Measurements from ENCODE around the gene HADH. TPM values are rescaled to one million over a fixed set of nuclear protein-coding genes. Genes with fewer than 3 reads are reported as not detected.
"Not testable (repeated sequence)": the region's sequence is repeated elsewhere in the genome, so short reads cannot be mapped to it uniquely, and the experiment has no call there.

Gene HADH
- total RNA-seq, 1 donor from 2014 or later = 22.8 TPM

DNA sequence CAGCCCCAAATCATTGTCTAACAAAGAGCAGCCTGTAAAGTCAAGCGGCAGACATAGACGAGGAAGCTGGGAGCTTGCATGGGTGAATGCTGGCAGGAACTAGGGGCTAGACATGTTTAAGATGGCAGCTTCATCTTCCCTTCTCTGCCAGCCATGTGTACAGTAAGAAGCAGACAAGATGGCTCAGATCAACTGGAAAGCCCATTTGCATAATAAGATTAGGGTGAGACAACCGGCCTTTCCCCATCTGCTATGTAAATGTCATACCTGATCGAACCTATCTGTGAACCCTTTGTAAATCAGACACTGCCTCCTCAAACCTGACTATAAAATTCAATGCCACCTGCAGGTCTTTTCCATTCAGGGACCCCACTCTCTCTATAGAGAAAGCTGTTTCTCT, 22.8 kb upstream of the HADH start:
- DNase-seq = no peak
- POLR2A ChIA-PET = no interaction called here
- intact Hi-C loops (cut with micrococcal nuclease) = no loop called here
- H3K27ac Mint-ChIP-seq = no peak overlapping the region
- ATAC-seq (ENCODE audit: low read depth) = no peak
- no peaks in the 10 kb centered on the region for H3K4me1 Mint-ChIP-seq
- no peaks in the 10 kb centered on the region for H3K36me3 Mint-ChIP-seq (ENCODE audit: low read depth)
- CTCF ChIA-PET = no interaction called here
- peaks cover 7% of the 10 kb centered on the region for H3K9me3 Mint-ChIP-seq
- H3K4me3 Mint-ChIP-seq = no peak overlapping the region
- TF ChIP-seq CTCF (IDR thresholded peaks at IDR 0.05) = no peak
- H3K27me3 Mint-ChIP-seq = peaks cover 2% of the 10 kb centered on the region

DNA sequence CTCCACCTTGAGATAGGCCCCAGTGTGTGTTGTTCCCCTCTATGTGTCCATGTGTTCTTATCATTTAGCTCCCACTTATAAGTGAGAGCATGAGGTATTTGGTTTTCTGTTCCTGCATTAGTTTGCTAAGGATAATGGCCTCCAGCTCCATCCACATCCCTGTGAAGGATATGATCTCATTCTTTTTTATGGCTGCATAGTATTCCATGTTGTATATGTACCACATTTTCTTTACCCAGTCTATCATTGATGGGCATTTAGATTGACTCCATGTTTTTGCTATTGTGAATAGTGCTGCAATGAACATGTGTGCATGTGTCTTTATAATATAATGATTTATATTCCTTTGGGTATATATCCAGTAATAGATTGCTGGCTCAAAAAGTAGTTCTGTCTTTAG, 22.2 kb upstream of the HADH start:
- H3K27me3 Mint-ChIP-seq; intact Hi-C loops (cut with micrococcal nuclease); H3K4me1 Mint-ChIP-seq; POLR2A ChIA-PET; ATAC-seq (ENCODE audit: low read depth); H3K9me3 Mint-ChIP-seq; CTCF ChIA-PET; H3K36me3 Mint-ChIP-seq (ENCODE audit: low read depth); H3K27ac Mint-ChIP-seq; H3K4me3 Mint-ChIP-seq; DNase-seq: not testable (repeated sequence)

DNA sequence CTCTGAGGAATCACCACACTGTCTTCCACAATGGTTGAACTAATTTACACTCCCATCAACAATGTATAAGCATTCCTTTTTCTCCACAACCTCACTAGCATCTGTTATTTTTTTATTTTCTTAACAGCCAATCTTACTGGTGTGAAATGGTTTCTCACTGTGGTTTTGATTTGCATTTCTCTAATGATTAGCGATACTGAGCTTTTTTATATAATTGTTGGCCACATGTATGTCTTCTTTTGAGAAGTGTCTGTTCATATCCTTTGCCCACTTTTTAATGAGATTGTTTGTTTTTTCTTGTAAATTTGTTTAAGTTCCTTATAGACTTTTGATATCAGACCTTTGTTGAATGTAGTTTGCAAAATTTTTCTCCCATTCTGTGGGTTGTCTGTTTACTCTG, 21.8 kb upstream of the HADH start:
- H3K36me3 Mint-ChIP-seq (ENCODE audit: low read depth); ATAC-seq (ENCODE audit: low read depth); DNase-seq; intact Hi-C loops (cut with micrococcal nuclease); H3K27me3 Mint-ChIP-seq; H3K4me1 Mint-ChIP-seq; H3K4me3 Mint-ChIP-seq; H3K9me3 Mint-ChIP-seq; CTCF ChIA-PET; H3K27ac Mint-ChIP-seq; POLR2A ChIA-PET: not testable (repeated sequence)

- no peak for DNase-seq
- ChIA-PET CTCF (no interaction called here), POLR2A (no interaction called here)
- no peak for ATAC-seq (ENCODE audit: low read depth)
- Mint-ChIP-seq H3K27me3 (peaks cover 2% of the 10 kb centered on the region), H3K27ac (no peak overlapping the region), H3K9me3 (peaks cover 7% of the 10 kb centered on the region), H3K4me1 (no peaks in the 10 kb centered on the region), H3K4me3 (no peak overlapping the region), H3K36me3 (ENCODE audit: low read depth) (no peaks in the 10 kb centered on the region)
- intact Hi-C loops (cut with micrococcal nuclease) = no loop called here
- TF ChIP-seq CTCF (IDR thresholded peaks at IDR 0.05) = no peak
These were observed 19.5 kb upstream of the HADH start for GRCh38 chr4:107970063-107970798.

DNA sequence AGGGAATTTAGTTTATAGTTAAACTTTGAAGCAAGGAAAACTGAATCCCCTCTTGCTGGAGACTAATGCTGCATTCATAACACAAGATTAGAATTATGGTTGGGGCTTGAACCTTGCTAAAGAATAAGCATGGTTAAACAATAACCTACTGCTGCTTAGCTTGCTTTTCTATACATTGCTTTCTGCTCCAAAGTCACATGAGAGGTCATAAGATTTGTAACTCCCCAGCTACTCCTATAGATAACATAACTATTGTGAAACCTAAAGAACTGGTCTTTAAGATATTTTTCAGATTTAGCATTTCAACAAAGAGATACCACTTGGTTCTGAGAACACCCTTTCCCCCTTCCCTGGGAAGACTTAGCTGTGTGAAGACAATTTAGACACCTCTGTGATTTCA, 17.1 kb upstream of the HADH start:
- H3K4me3 Mint-ChIP-seq = no peak overlapping the region
- H3K27ac Mint-ChIP-seq = no peak overlapping the region
- H3K4me1 Mint-ChIP-seq = no peaks in the 10 kb centered on the region
- H3K36me3 Mint-ChIP-seq (ENCODE audit: low read depth) = no peaks in the 10 kb centered on the region
- ATAC-seq (ENCODE audit: low read depth) (no peak), DNase-seq (no peak)
- peaks cover 2% of the 10 kb centered on the region for H3K27me3 Mint-ChIP-seq
- intact Hi-C loops (cut with micrococcal nuclease) = no loop called here
- POLR2A ChIA-PET = no interaction called here
- CTCF ChIA-PET = interaction anchor here (0.6 kb wide), 1 partner anchor 1505 kb away, joined by 3 read pairs; no protein-coding TSS in a partner anchor
- no peak for TF ChIP-seq CTCF (IDR thresholded peaks at IDR 0.05)
- peaks cover under 1% of the 10 kb centered on the region for H3K9me3 Mint-ChIP-seq

DNA sequence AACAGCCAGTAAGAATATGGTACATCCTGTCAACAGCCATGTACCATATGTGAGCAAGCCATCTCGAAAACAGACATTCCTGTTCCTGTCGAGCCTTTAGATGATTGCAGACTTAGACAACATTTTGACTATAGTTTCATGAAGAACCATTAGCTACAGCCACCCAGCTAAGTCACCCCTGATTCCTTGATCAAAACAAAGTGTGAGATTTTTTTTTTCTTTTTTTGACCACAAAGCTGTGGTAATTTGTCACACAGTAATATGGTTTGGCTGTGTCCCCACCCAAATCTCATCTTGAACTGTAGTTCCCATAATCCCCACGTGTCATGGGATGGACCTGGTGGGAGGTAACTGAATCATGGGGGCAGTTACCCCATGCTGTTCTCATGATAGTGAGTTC, 15.2 kb upstream of the HADH start:
- peaks cover 2% of the 10 kb centered on the region for H3K9me3 Mint-ChIP-seq
- H3K4me3 Mint-ChIP-seq = no peak overlapping the region
- no peak overlapping the region for H3K27ac Mint-ChIP-seq
- intact Hi-C loops (cut with micrococcal nuclease) = no loop called here
- TF ChIP-seq CTCF (IDR thresholded peaks at IDR 0.05) = no peak
- H3K4me1 Mint-ChIP-seq = no peaks in the 10 kb centered on the region
- ChIA-PET POLR2A (no interaction called here), CTCF (no interaction called here)
- DNase-seq (no peak), ATAC-seq (ENCODE audit: low read depth) (no peak)
- H3K27me3 Mint-ChIP-seq = peaks cover 2% of the 10 kb centered on the region
- no peaks in the 10 kb centered on the region for H3K36me3 Mint-ChIP-seq (ENCODE audit: low read depth)

All from activated B cell treated with CpG ODN at 0.5 μM for 24 hours (primary cell).